M059J (cell line): ENCODE data around the gene LGALS3BP. TPM values are rescaled to one million over a fixed set of nuclear protein-coding genes. Genes with fewer than 3 reads are reported as not detected.

Experiments used
- total RNA-seq: library from RNA; depleted of rRNA; stranded (reverse); fragments of >200 nt; shearing (Covaris generic); gene quantifications from 2 replicates; pipeline ENCODE4 v1.2.3, GENCODE V29; 2014; rRNA removed

LGALS3BP gene
- total RNA-seq, 1 experiment from 2014 or later: 1,162 TPM

Other genes starting within 250 kb of the LGALS3BP start
- gene CYTH1, start 197.7 kb downstream of the LGALS3BP start, total RNA-seq: 5.9 and 13.8 TPM in 2 replicates
- gene USP36, start 139.1 kb downstream of the LGALS3BP start, total RNA-seq: 18.4 and 26.1 TPM in 2 replicates
- gene CEP295NL, start 76.7 kb downstream of the LGALS3BP start, total RNA-seq: 0.12 and 1.6 TPM in 2 replicates
- 213 and 289 TPM in 2 replicates for gene TIMP2, start 54.5 kb downstream of the LGALS3BP start, total RNA-seq
- gene CANT1, start 29.8 kb upstream of the LGALS3BP start, total RNA-seq: 70.5 and 85.3 TPM in 2 replicates
- gene C1QTNF1, start 44.2 kb upstream of the LGALS3BP start, total RNA-seq: 4.5 and 7.0 TPM in 2 replicates
- gene ENGASE, start 94.9 kb upstream of the LGALS3BP start, total RNA-seq: 1.4 and 5.0 TPM in 2 replicates